T-helper 1 cell treated with Interleukin-12 subunit alpha and Interleukin-12 subunit beta and Interleukin-4 antibody, amounts not matched to agents 30 ng/mL and 1 ng/mL, for 36 hours (primary cell): ENCODE data around the gene ANKRD20A1. TPM values are rescaled to one million over a fixed set of nuclear protein-coding genes. Genes with fewer than 3 reads are reported as not detected.
"Not testable (repeated sequence)": the region's sequence is repeated elsewhere in the genome, so short reads cannot be mapped to it uniquely, and the experiment has no call there.

ENCODE experiments used
- intact Hi-C: fragments of 100-400 bp; cut with micrococcal nuclease; formaldehyde crosslinking; loops from one replicate; pipeline ENCODE4 v1.15.1; 2024
- total RNA-seq: library from RNA; stranded (reverse); gene quantifications from 2 replicates; pipeline ENCODE4 v1.2.3, GENCODE V29; 2022

Gene ANKRD20A1
- 0.76 and 1.1 TPM in 2 replicates for total RNA-seq

- intact Hi-C loops, result not testable (repeated sequence)
Observed at GRCh38 chr9:67858871-67859270, at the start of gene ANKRD20A1. ANKRD20A1 (plus strand) TSS chr9:67858931; CDS start chr9:67859427, 496 bp downstream.

- intact Hi-C loops, result not testable (repeated sequence)
Observed at GRCh38 chr9:67832088-67832487, 26.6 kb upstream of the ANKRD20A1 start.
